Caco-2 (cell line): ENCODE results near the gene OR2T29. TPM values are rescaled to one million over a fixed set of nuclear protein-coding genes. Genes with fewer than 3 reads are reported as not detected.
"Not testable (repeated sequence)": the region's sequence is repeated elsewhere in the genome, so short reads cannot be mapped to it uniquely, and the experiment has no call there.

Experiments used
- BruUV-seq: library from RNA; stranded (reverse); fragments of 400-500 nt; replicated peaks from 2 replicates; lab custom pipeline; 2021; lab: Mats Ljungman, UMichigan
- CTCF ChIA-PET: fragments of 300-600 bp; sonication (Branson Sonifier 250); formaldehyde crosslinking; loops from one replicate; lab custom pipeline; 2022; ENCODE audit warnings: antibody characterized with exemption; lab: Charles Lee
- POLR2A ChIA-PET: fragments of 300-600 bp; sonication (Branson Sonifier 250); formaldehyde crosslinking; loops from one replicate; lab custom pipeline; 2022; ENCODE audit warnings: antibody characterized with exemption; lab: Charles Lee
- DNase-seq, 2 experiments: peaks; one replicate each; pipeline versions ENCODE4 v3.0.0 to v3.0.0-alpha.2; 2020 to 2022
- H3K27me3 ChIP-seq: replicated peaks from 2 replicates; pipeline ENCODE4 v1.6.0; 2011; ENCODE audit warnings: low read length; ENCODE audit not compliant: control insufficient read depth, insufficient read depth
- H3K36me3 ChIP-seq: 2 replicates; pipeline ENCODE4 v1.5.1; 2011; ENCODE audit warnings: low read length; ENCODE audit not compliant: control insufficient read depth, insufficient read depth
- H3K4me1 ChIP-seq: fragments of 250-450 bp; sonication (Bioruptor Pico); 2 replicates; pipeline ENCODE4 v1.5.1; 2020; ENCODE audit warnings: mild to moderate bottlenecking
- H3K4me3 ChIP-seq: 2 replicates; pipeline ENCODE4 v1.5.1; 2011; ENCODE audit warnings: low read depth, mild to moderate bottlenecking, control low read depth, low read length
- H3K9me3 ChIP-seq: fragments of 250-450 bp; sonication (Bioruptor Pico); 2 replicates; pipeline ENCODE4 v1.5.1; 2020; ENCODE audit warnings: mild to moderate bottlenecking, moderate library complexity
- H3K27ac Mint-ChIP-seq: one replicate; pipeline ENCODE4 v1.8.0; 2022; ENCODE audit warnings: mixed read lengths; ENCODE audit not compliant: unreplicated experiment
- H3K27me3 Mint-ChIP-seq: one replicate; pipeline ENCODE4 v1.8.0; 2022; ENCODE audit warnings: mixed read lengths; ENCODE audit not compliant: insufficient read depth, unreplicated experiment
- H3K36me3 Mint-ChIP-seq: one replicate; pipeline ENCODE4 v1.8.0; 2022; ENCODE audit warnings: mild to moderate bottlenecking, mixed read lengths; ENCODE audit not compliant: insufficient read depth, unreplicated experiment
- H3K4me1 Mint-ChIP-seq: one replicate; pipeline ENCODE4 v1.8.0; 2022; ENCODE audit warnings: low read depth, mixed read lengths; ENCODE audit not compliant: unreplicated experiment
- H3K4me3 Mint-ChIP-seq: one replicate; pipeline ENCODE4 v1.8.0; 2022; ENCODE audit warnings: mild to moderate bottlenecking, moderate library complexity, mixed read lengths; ENCODE audit not compliant: unreplicated experiment
- H3K9me3 Mint-ChIP-seq: one replicate; pipeline ENCODE4 v1.8.0; 2022; ENCODE audit warnings: mixed read lengths; ENCODE audit not compliant: unreplicated experiment
- CTCF ChIP-seq, 2 experiments: fragments of 200-600 bp in 1 of 2; IDR thresholded peaks; 1 replicate in 1 of 2; 2 replicates in 1 of 2; pipeline versions ENCODE4 v1.5.1 to v1.8.0; 2011 to 2022; ENCODE audit warnings: antibody characterized with exemption in 1 of 2, control low read depth in 1 of 2, inconsistent platforms in 1 of 2, low read depth in 1 of 2, low read length in 1 of 2, mild to moderate bottlenecking in 1 of 2, moderate library complexity in 1 of 2; ENCODE audit not compliant: insufficient read depth in 1 of 2, severe bottlenecking in 1 of 2, unreplicated experiment in 1 of 2
- intact Hi-C: fragments of 100-400 bp; cut with micrococcal nuclease; formaldehyde crosslinking; loops from one replicate; pipeline ENCODE4 v1.10.0; 2022; ENCODE audit not compliant: unreplicated experiment
- total RNA-seq: library from RNA; stranded (reverse); gene quantifications from 2 replicates; pipeline ENCODE4 v1.2.3, GENCODE V29; 2022

Gene OR2T29
- total RNA-seq, 1 experiment from 2014 or later, result not detected

GRCh38 chr1:248521856-248522255 is 40.7 kb downstream of the OR2T29 start:
- Mint-ChIP-seq H3K27ac (no peak overlapping the region), H3K4me1 (no peaks in the 10 kb centered on the region), H3K9me3 (no peaks in the 10 kb centered on the region), H3K36me3 (no peaks in the 10 kb centered on the region), H3K4me3 (no peak overlapping the region), H3K27me3 (no peaks in the 10 kb centered on the region)
- no peaks in the 10 kb centered on the region for H3K36me3 ChIP-seq
- no peak for DNase-seq
- POLR2A ChIA-PET, result no interaction called here
- no peaks in the 10 kb centered on the region for H3K4me1 ChIP-seq
- TF ChIP-seq CTCF (IDR thresholded peaks at IDR 0.05; ENCODE audit: insufficient read depth in 1 of 2, low read depth in 1 of 2, low read length in 1 of 2, severe bottlenecking in 1 of 2, unreplicated experiment in 1 of 2), result no peak
- BruUV-seq, result no TSS peak
- intact Hi-C loops, result no loop called here
- no peak overlapping the region for H3K4me3 ChIP-seq
- CTCF ChIA-PET, result no interaction called here
- no peaks in the 10 kb centered on the region for H3K27me3 ChIP-seq
- H3K9me3 ChIP-seq, result no peaks in the 10 kb centered on the region

- CTCF ChIA-PET, POLR2A ChIA-PET: not testable (repeated sequence)
Measured at GRCh38 chr1:248510217-248510616, 52.4 kb downstream of the OR2T29 start.

GRCh38 chr1:248507773-248508172 is 54.8 kb downstream of the OR2T29 start, which contains the start of gene OR2G6:
Gene OR2G6, plus strand, starts transcription at chr1:248508073. Its CDS starts 13,574 bp downstream, at chr1:248521647.
- H3K9me3 Mint-ChIP-seq, intact Hi-C loops, CTCF ChIA-PET: not testable (repeated sequence)

More at GRCh38 chr1:248510217-248510616, 52.4 kb downstream of the OR2T29 start:
- H3K9me3 Mint-ChIP-seq, H3K4me3 Mint-ChIP-seq, H3K27me3 ChIP-seq, H3K9me3 ChIP-seq, DNase-seq, H3K27ac Mint-ChIP-seq, H3K27me3 Mint-ChIP-seq, H3K4me3 ChIP-seq, intact Hi-C loops, H3K36me3 ChIP-seq, H3K36me3 Mint-ChIP-seq, BruUV-seq, H3K4me1 Mint-ChIP-seq, H3K4me1 ChIP-seq: not testable (repeated sequence)

More at GRCh38 chr1:248507773-248508172, 54.8 kb downstream of the OR2T29 start, which contains the start of gene OR2G6:
- H3K4me1 Mint-ChIP-seq, H3K27me3 Mint-ChIP-seq, H3K36me3 Mint-ChIP-seq, H3K4me1 ChIP-seq, H3K4me3 Mint-ChIP-seq, H3K36me3 ChIP-seq, H3K9me3 ChIP-seq, H3K27ac Mint-ChIP-seq, H3K4me3 ChIP-seq, BruUV-seq, H3K27me3 ChIP-seq, POLR2A ChIA-PET, DNase-seq: not testable (repeated sequence)

Other genes starting within 250 kb of the OR2T29 start
- gene OR2M7, start 238.2 kb downstream of the OR2T29 start, total RNA-seq, result not detected in 2 replicates
- not detected in 2 replicates for gene OR14C36, start 214.0 kb downstream of the OR2T29 start, total RNA-seq
- gene OR2T4, start 201.1 kb downstream of the OR2T29 start, total RNA-seq, result not detected in 2 replicates
- not detected in 2 replicates for gene OR2T6, start 187.0 kb downstream of the OR2T29 start, total RNA-seq
- not detected in 2 replicates for gene OR2T1, start 159.7 kb downstream of the OR2T29 start, total RNA-seq
- not detected in 2 replicates for gene OR2T2, start 117.1 kb downstream of the OR2T29 start, total RNA-seq
- gene OR2T3, start 89.4 kb downstream of the OR2T29 start, total RNA-seq, result not detected in 2 replicates
- not detected in 2 replicates for gene OR2T5, start 74.2 kb downstream of the OR2T29 start, total RNA-seq
- not detected in 2 replicates for gene OR2G6, start 54.7 kb downstream of the OR2T29 start, total RNA-seq
- gene OR2T34, start 12.0 kb upstream of the OR2T29 start, total RNA-seq, result not detected in 2 replicates
- gene OR2T10, start 34.9 kb upstream of the OR2T29 start, total RNA-seq, result not detected in 2 replicates
- not detected in 2 replicates for gene OR2T11, start 72.3 kb upstream of the OR2T29 start, total RNA-seq
- not detected in 2 replicates for gene OR2T35, start 82.5 kb upstream of the OR2T29 start, total RNA-seq
- not detected in 2 replicates for gene OR2T27, start 92.8 kb upstream of the OR2T29 start, total RNA-seq
- not detected in 2 replicates for gene OR14I1, start 140.0 kb upstream of the OR2T29 start, total RNA-seq
- not detected in 2 replicates for gene LYPD8, start 193.0 kb upstream of the OR2T29 start, total RNA-seq